ENCODE data around the gene GPR156.

DNA sequence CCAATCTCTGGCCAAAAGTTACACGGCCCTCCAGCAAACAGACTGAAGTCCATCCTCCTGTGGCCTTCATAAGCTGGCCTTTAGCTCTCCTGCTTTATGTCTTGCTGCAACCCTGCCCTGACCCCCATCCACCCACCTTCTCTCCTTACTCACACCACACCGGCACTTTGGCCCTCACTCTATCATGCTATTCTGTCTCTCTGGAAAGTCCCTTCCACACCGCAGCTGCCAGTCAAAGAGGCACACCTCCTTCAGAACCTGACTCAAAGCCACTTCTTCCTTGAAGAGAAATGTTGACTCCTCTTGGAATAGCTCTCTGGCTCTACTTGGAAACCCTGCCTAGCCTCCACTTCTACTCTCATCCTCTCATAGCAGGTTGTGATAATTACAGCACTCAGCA, 4.5 kb downstream of the GPR156 start:
- TF ChIP-seq POLR2AphosphoS5 (IDR thresholded peaks at IDR 0.05) (no peak), POLR2A (IDR thresholded peaks at IDR 0.05) (no peak)
- TF ChIP-seq, protein P1, sequence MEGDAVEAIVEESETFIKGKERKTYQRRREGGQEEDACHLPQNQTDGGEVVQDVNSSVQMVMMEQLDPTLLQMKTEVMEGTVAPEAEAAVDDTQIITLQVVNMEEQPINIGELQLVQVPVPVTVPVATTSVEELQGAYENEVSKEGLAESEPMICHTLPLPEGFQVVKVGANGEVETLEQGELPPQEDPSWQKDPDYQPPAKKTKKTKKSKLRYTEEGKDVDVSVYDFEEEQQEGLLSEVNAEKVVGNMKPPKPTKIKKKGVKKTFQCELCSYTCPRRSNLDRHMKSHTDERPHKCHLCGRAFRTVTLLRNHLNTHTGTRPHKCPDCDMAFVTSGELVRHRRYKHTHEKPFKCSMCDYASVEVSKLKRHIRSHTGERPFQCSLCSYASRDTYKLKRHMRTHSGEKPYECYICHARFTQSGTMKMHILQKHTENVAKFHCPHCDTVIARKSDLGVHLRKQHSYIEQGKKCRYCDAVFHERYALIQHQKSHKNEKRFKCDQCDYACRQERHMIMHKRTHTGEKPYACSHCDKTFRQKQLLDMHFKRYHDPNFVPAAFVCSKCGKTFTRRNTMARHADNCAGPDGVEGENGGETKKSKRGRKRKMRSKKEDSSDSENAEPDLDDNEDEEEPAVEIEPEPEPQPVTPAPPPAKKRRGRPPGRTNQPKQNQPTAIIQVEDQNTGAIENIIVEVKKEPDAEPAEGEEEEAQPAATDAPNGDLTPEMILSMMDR (IDR thresholded peaks at IDR 0.05), result no peak
